Lower leg skin (tissue), 3 donors: ENCODE data around the gene ENTR1.

Experiments used
- POLR2A ChIP-seq, 2 donors: fragments of 450-650 bp; IDR thresholded peaks; one replicate each; pipeline ENCODE4 v1.6.1; 2016 to 2017; ENCODE audit warnings: antibody characterized with exemption in 2 of 2, mild to moderate bottlenecking in 1 of 2, moderate library complexity in 1 of 2
- TF ChIP-seq, protein P1 (sequence below), 3 donors: fragments of 450-650 bp; IDR thresholded peaks; one replicate each; pipeline ENCODE4 v1.5.1; 2016; ENCODE audit warnings: antibody characterized with exemption in 3 of 3, mild to moderate bottlenecking in 3 of 3, moderate library complexity in 2 of 3

DNA sequence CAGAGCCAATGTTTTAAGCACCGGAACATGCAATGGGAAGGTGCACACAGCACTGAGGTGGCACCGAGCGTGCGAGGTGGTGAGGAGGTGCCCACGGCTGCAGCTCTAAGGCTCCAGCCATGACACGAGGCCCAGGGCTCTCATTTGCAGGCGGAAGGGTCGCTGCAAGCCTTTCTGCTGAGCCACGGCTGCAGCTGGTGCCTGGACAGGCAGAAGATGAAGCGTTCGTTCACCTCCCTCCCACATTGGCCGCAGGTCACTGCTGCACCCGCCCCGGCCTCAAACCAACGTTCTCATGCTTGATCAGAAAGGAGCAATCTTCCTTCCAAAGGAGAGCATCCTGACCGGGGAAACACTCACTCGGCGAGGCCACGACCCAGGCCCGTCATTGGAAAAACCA lies 33.7 kb upstream of the ENTR1 start:
- TF ChIP-seq, protein P1, sequence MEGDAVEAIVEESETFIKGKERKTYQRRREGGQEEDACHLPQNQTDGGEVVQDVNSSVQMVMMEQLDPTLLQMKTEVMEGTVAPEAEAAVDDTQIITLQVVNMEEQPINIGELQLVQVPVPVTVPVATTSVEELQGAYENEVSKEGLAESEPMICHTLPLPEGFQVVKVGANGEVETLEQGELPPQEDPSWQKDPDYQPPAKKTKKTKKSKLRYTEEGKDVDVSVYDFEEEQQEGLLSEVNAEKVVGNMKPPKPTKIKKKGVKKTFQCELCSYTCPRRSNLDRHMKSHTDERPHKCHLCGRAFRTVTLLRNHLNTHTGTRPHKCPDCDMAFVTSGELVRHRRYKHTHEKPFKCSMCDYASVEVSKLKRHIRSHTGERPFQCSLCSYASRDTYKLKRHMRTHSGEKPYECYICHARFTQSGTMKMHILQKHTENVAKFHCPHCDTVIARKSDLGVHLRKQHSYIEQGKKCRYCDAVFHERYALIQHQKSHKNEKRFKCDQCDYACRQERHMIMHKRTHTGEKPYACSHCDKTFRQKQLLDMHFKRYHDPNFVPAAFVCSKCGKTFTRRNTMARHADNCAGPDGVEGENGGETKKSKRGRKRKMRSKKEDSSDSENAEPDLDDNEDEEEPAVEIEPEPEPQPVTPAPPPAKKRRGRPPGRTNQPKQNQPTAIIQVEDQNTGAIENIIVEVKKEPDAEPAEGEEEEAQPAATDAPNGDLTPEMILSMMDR (IDR thresholded peaks at IDR 0.05), result no peak
- no peak for TF ChIP-seq POLR2A (IDR thresholded peaks at IDR 0.05)
